H9 (cell line): ENCODE measurements around the gene PLXND1. TPM values are rescaled to one million over a fixed set of nuclear protein-coding genes. Genes with fewer than 3 reads are reported as not detected.
A peak's percentile ranks its signal among the peaks of the same experiment; 100 is the strongest.

Source experiments
- DNase-seq: peaks from one replicate; pipeline ENCODE4 v3.0.0-alpha.2; 2017
- H2AFZ ChIP-seq: one replicate; pipeline ENCODE4 v1.6.1; 2013; ENCODE audit warnings: mild to moderate bottlenecking, low read length, control low read depth, moderate library complexity
- H2AK5ac ChIP-seq: 2 replicates; pipeline ENCODE4 v1.6.1; 2013; ENCODE audit warnings: low read length, control low read depth, mixed read lengths; ENCODE audit not compliant: insufficient read length
- H2BK120ac ChIP-seq: one replicate; pipeline ENCODE4 v1.6.1; 2013; ENCODE audit warnings: low read depth, mild to moderate bottlenecking, low read length, control low read depth, inconsistent platforms; ENCODE audit not compliant: poor library complexity, severe bottlenecking
- H2BK12ac ChIP-seq: 2 replicates; pipeline ENCODE4 v1.6.1; 2013; ENCODE audit warnings: low read length, control low read depth, mixed read lengths, low read depth; ENCODE audit not compliant: insufficient read length
- H2BK15ac ChIP-seq: 2 replicates; pipeline ENCODE4 v1.6.1; 2013; ENCODE audit warnings: low read depth, low read length, control low read depth
- H2BK20ac ChIP-seq: one replicate; pipeline ENCODE4 v1.6.1; 2013; ENCODE audit warnings: low read depth, mild to moderate bottlenecking, low read length, control low read depth, inconsistent platforms; ENCODE audit not compliant: poor library complexity, severe bottlenecking
- H2BK5ac ChIP-seq: 2 replicates; pipeline ENCODE4 v1.6.1; 2013; ENCODE audit warnings: low read length, control low read depth, mixed read lengths; ENCODE audit not compliant: insufficient read length
- H3K14ac ChIP-seq: 2 replicates; pipeline ENCODE4 v1.6.1; 2013; ENCODE audit warnings: low read length, control low read depth; ENCODE audit not compliant: insufficient read depth
- H3K18ac ChIP-seq: 2 replicates; pipeline ENCODE4 v1.6.1; 2013; ENCODE audit warnings: low read depth, mild to moderate bottlenecking, mixed read lengths, low read length, control low read depth; ENCODE audit not compliant: insufficient read length
- H3K23ac ChIP-seq: 2 replicates; pipeline ENCODE4 v1.6.1; 2013; ENCODE audit warnings: low read length, control low read depth, mixed read lengths, low read depth; ENCODE audit not compliant: insufficient read length
- H3K23me2 ChIP-seq: 2 replicates; pipeline ENCODE4 v1.6.1; 2013; ENCODE audit warnings: low read depth, mild to moderate bottlenecking, mixed read lengths, low read length, control low read depth; ENCODE audit not compliant: insufficient read length, poor library complexity, severe bottlenecking
- H3K27ac ChIP-seq: 2 replicates; pipeline ENCODE4 v1.5.1; 2013; ENCODE audit warnings: low read length, control low read depth, mixed read lengths, low read depth; ENCODE audit not compliant: insufficient read length
- H3K27me3 ChIP-seq: 2 replicates; pipeline ENCODE4 v1.6.1; 2013; ENCODE audit warnings: low read length, control low read depth, inconsistent platforms; ENCODE audit not compliant: insufficient read depth
- H3K4ac ChIP-seq: 2 replicates; pipeline ENCODE4 v1.6.1; 2013; ENCODE audit warnings: low read depth, mild to moderate bottlenecking, control low read depth, inconsistent platforms, low read length, moderate library complexity
- H3K4me1 ChIP-seq: 2 replicates; pipeline ENCODE4 v1.6.1; 2013; ENCODE audit warnings: low read length, control low read depth, inconsistent platforms; ENCODE audit not compliant: insufficient read depth
- H3K4me2 ChIP-seq: 2 replicates; pipeline ENCODE4 v1.6.1; 2013; ENCODE audit warnings: low read length, control low read depth, mixed read lengths; ENCODE audit not compliant: insufficient read length, insufficient read depth
- H3K56ac ChIP-seq: 2 replicates; pipeline ENCODE4 v1.6.1; 2013; ENCODE audit warnings: low read depth, mild to moderate bottlenecking, mixed read lengths, low read length, control low read depth; ENCODE audit not compliant: insufficient read length
- H3K79me1 ChIP-seq: 2 replicates; pipeline ENCODE4 v1.6.1; 2013; ENCODE audit warnings: low read depth, mild to moderate bottlenecking, moderate library complexity, low read length, control low read depth, inconsistent platforms; ENCODE audit not compliant: insufficient read depth, poor library complexity, severe bottlenecking
- H3K79me2 ChIP-seq: 2 replicates; pipeline ENCODE4 v1.6.1; 2013; ENCODE audit warnings: low read length, control low read depth, inconsistent platforms; ENCODE audit not compliant: insufficient read depth
- H3K9ac ChIP-seq: 2 replicates; pipeline ENCODE4 v1.6.1; 2013; ENCODE audit warnings: low read length, control low read depth, mixed read lengths; ENCODE audit not compliant: insufficient read length; ENCODE audit errors: extremely low read depth
- H3K9me3 ChIP-seq: one replicate; pipeline ENCODE4 v1.6.1; 2013; ENCODE audit warnings: low read depth, low read length, inconsistent platforms; ENCODE audit not compliant: control insufficient read depth
- H3T11ph ChIP-seq: one replicate; pipeline ENCODE4 v1.6.1; 2013; ENCODE audit warnings: mild to moderate bottlenecking, low read length, control low read depth, inconsistent platforms
- H4K20me1 ChIP-seq: one replicate; pipeline ENCODE4 v1.6.1; 2013; ENCODE audit not compliant: control insufficient read depth, insufficient read length, insufficient read depth
- H4K5ac ChIP-seq: 2 replicates; pipeline ENCODE4 v1.6.1; 2013; ENCODE audit warnings: low read depth, mild to moderate bottlenecking, mixed read lengths, low read length, control low read depth; ENCODE audit not compliant: insufficient read length
- H4K8ac ChIP-seq: replicated peaks from 2 replicates; pipeline ENCODE4 v1.6.1; 2013; ENCODE audit warnings: low read length, control low read depth, mixed read lengths, low read depth; ENCODE audit not compliant: insufficient read length
- H4K91ac ChIP-seq: 2 replicates; pipeline ENCODE4 v1.6.1; 2013; ENCODE audit warnings: low read depth, mild to moderate bottlenecking, moderate library complexity, mixed read lengths, low read length, control low read depth; ENCODE audit not compliant: insufficient read length
- H3K27ac Mint-ChIP-seq, 3 experiments: 2 replicates in 2 of 3; 3 replicates in 1 of 3; pipeline ENCODE4 v1.8.0; 2020 to 2021; ENCODE audit warnings: mixed read lengths in 3 of 3, mild to moderate bottlenecking in 1 of 3, moderate library complexity in 1 of 3
- H3K27me3 Mint-ChIP-seq: 2 replicates; pipeline ENCODE4 v1.8.0; 2021; ENCODE audit warnings: low read depth, mild to moderate bottlenecking, moderate library complexity, mixed read lengths
- H3K36me3 Mint-ChIP-seq, 3 experiments: 2 replicates in 2 of 3; 3 replicates in 1 of 3; pipeline ENCODE4 v1.8.0; 2020 to 2021; ENCODE audit warnings: low read depth in 3 of 3, mixed read lengths in 3 of 3; ENCODE audit not compliant: insufficient read depth in 1 of 3
- H3K4me1 Mint-ChIP-seq, 2 experiments: 2 replicates each; pipeline ENCODE4 v1.8.0; 2020; ENCODE audit warnings: mixed read lengths in 2 of 2
- H3K4me3 Mint-ChIP-seq, 2 experiments: 2 replicates in 1 of 2; 3 replicates in 1 of 2; pipeline ENCODE4 v1.8.0; 2020 to 2021; ENCODE audit warnings: mild to moderate bottlenecking in 2 of 2, mixed read lengths in 2 of 2, moderate library complexity in 1 of 2
- H3K9me3 Mint-ChIP-seq, 2 experiments: 2 replicates in 1 of 2; 3 replicates in 1 of 2; pipeline ENCODE4 v1.8.0; 2020; ENCODE audit warnings: mild to moderate bottlenecking in 2 of 2, mixed read lengths in 2 of 2, moderate library complexity in 1 of 2
- CTCF ChIP-seq: fragments of 200-600 bp; sonication (generic); conservative IDR thresholded peaks from 3 replicates; pipeline ENCODE4 v1.8.0; 2021; ENCODE audit warnings: antibody characterized with exemption, mild to moderate bottlenecking
- whole genome bisulfite sequencing: extraction: QIAGEN DNeasy Blood & Tissue Kit; methylation state at CpG from one replicate; pipeline ENCODE4 v1.1.7; 2013; ENCODE audit warnings: missing lambda C conversion rate, low lambda C conversion rate, mixed read lengths; ENCODE audit not compliant: insufficient read length; ENCODE audit errors: extremely low coverage; 5-methylcytosine and 5-hydroxymethylcytosine counted together
- total RNA-seq: library from RNA; stranded (reverse); gene quantifications from 2 replicates; pipeline ENCODE4 v1.2.1, GENCODE V29; 2021

The PLXND1 gene
- total RNA-seq, 1 experiment from 2014 or later, result 50.9 TPM

GRCh38 chr3:129650256-129650872 is 43.9 kb upstream of the PLXND1 start:
- Histone ChIP-seq H2BK5ac (no peak overlapping the region), H4K5ac (no peak overlapping the region), H3K14ac (no peak overlapping the region), H3K23ac (no peak overlapping the region), H3T11ph (no peak overlapping the region), H3K79me2 (no peaks in the 10 kb centered on the region), H3K27ac (no peak overlapping the region), H3K4ac (no peak overlapping the region), H2AK5ac (no peak overlapping the region), H3K9me3 (no peaks in the 10 kb centered on the region), H4K8ac (no peak overlapping the region), H2BK120ac (no peak overlapping the region), H3K27me3 (no peaks in the 10 kb centered on the region), H2AFZ (no peak overlapping the region), H3K4me2 (no peak overlapping the region), H3K56ac (no peak overlapping the region), H4K20me1 (no peaks in the 10 kb centered on the region), H2BK12ac (no peak overlapping the region), H2BK15ac (no peak overlapping the region), H3K23me2 (no peaks in the 10 kb centered on the region), H4K91ac (no peak overlapping the region), H3K9ac (no peak overlapping the region), H2BK20ac (no peak overlapping the region), H3K4me1 (peaks cover 2% of the 10 kb centered on the region; the same call in 1 of the 2 replicates), H3K79me1 (no peaks in the 10 kb centered on the region), H3K18ac (no peak overlapping the region)
- Mint-ChIP-seq H3K9me3 (no peaks in the 10 kb centered on the region), H3K36me3 (peaks cover 2 to 8% (median 8%) of the 10 kb centered on the region in 3 experiments; a peak in 5 of 7 replicates), H3K27me3 (no peaks in the 10 kb centered on the region), H3K4me3 (no peak overlapping the region), H3K27ac (peak overlapping the region in 1 of 3 experiments; percentile 71; a peak in 1 of 7 replicates), H3K4me1 (peaks cover 34 to 42% of the 10 kb centered on the region in 2 experiments)
- no CpG with 5 or more reads among the region's 7 CpGs for WGBS
- DNase-seq, result peak; percentile 82
- TF ChIP-seq CTCF, result peak; percentile 82
